RPMI7951 (cell line): Measurements from ENCODE around the gene BANF1. TPM values are rescaled to one million over a fixed set of nuclear protein-coding genes. Genes with fewer than 3 reads are reported as not detected.
A peak's percentile ranks its signal among the peaks of the same experiment; 100 is the strongest.
"Not testable (repeated sequence)": the region's sequence is repeated elsewhere in the genome, so short reads cannot be mapped to it uniquely, and the experiment has no call there.

Source experiments
- DNase-seq: peaks from one replicate; pipeline ENCODE4 v3.0.0-alpha.2; 2012; ENCODE audit warnings: low read depth
- total RNA-seq: library from RNA; depleted of rRNA; stranded (reverse); fragments of >200 nt; shearing (Covaris generic); gene quantifications from 2 replicates; pipeline ENCODE4 v1.2.3, GENCODE V29; 2014

The BANF1 gene
- total RNA-seq, 1 experiment from 2014 or later: 101 TPM

DNA sequence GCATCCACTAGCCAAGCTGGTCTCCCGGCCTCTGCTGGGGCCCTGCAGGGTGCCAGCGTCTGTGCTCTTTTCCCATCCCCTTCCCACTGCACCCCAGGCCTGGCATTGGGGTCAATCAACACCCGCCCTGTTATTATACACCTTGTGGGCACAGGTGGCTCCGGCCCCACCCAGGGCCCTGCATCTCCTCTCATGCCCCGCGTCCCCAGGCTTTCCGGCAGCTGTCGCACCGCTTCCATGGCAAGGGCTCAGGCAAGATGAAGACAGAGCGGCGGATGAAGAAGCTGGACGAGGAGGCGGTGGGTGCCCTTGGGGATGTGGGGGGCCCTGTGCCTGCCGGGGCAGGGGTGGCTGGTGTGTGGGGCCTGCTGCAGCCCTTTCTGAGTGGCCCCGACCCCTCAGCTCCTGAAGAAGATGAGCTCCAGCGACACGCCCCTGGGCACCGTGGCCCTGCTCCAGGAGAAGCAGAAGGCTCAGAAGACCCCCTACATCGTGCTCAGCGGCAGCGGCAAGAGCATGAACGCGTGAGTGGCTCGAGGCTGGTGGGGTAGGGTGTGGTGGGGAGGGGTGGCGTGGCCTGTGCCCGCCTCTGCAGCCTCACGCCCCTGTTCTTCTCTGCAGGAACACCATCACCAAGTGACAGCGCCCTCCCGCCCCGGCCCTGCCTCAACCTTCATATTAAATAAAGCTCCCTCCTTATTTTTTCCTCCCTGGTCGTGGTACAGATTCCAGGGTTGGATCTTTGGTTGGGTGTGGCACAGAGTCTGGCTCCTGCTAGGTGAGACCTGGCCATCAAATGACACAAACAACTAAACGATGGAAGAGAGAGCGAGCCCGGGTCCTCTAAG, 23.7 kb upstream of the BANF1 start:
- DNase-seq: no peak

DNA sequence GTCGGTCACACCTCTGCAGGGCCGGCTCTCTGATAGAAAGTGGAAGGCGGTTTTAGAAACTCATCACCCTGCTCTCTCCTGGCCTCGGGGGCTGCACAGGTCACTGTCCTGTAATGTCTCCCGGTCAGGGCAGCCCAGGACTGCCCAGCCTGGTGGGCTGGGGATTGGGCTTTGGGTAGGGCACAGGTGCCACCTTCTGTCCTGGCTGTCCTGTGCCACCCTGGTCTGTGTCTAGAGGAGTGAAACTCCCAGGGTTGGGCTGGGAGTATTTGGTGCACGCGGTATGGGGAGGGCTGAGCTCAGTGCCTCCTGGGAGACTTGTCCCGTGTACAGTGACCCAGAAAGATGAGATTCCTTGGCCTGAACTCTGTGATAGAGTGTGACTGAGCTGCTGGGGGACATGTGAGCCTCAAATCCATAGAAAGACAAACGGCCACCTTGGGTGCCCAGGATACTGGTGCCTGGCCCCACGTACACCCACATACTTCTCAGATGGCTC, 23.0 kb upstream of the BANF1 start:
- DNase-seq: no peak

GRCh38 chr11:65981101-65981740, 21.1 kb upstream of the BANF1 start:
- no peak for DNase-seq

GRCh38 chr11:65981972-65982823, 20.1 kb upstream of the BANF1 start:
- DNase-seq: no peak

- DNase-seq: no peak
Observed at GRCh38 chr11:65982824-65983588, 19.3 kb upstream of the BANF1 start.

GRCh38 chr11:65983589-65983987, 18.7 kb upstream of the BANF1 start:
- DNase-seq: no peak

DNA sequence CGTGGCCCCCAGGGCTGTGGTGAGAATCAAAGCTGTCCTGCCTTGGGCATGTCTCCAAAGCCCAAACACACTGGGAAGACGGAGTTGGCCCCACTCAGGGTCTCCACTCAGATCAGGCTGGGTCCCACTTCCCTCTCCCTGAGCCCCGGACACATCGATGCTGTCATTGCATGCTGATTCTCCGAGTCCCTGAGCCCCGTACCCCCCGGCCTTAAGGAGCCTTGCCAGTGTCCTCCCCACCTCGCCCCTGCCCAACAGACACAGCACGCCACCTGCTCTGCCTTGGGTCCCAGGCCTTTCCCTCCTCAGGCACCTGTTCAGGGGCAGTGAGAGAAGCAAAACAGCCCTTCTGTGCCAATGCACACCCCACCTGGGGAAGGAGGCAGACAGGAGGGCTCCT, 15.0 kb upstream of the BANF1 start:
- no peak for DNase-seq

DNA sequence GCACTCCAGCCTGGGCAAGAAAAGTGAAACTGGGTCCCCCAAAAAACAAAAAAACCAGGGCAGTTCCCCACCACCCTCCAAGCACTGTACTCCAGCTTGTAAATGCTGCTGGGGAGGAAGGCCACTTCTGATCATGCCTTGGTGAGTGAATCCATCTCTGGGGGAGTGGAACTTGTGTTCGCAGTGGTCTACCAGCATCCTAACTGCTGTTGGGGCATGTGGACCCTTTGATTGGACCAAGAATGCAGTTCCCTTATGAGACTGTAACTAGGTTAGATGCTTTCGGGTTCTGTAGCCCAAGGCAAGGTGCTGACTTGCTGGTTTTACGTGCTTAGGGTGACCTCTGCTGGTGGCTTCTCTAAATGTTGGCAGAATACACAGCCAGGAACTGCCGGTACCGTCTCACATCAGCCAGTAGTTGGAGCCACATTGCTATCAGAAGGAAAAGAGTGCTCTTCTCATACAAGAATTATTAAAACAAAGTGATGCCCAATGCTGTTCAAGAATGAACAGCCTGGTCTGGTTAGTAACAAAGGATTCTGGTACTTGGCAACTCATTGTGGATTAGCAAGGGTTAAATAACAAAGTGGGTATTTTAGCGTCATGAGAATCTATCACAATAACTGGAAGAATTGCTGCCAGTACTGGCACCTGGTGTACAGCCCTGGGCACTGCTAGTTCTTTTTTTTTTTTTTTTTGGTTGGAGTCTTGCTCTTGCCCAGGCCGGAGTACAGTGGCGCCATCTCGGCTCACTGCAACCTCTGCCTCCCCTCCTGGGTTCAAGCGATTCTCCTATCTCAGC, 13.3 kb upstream of the BANF1 start:
- peak; percentile 92 for DNase-seq

GRCh38 chr11:65992056-65992455, 10.2 kb upstream of the BANF1 start:
- no peak for DNase-seq

GRCh38 chr11:65997286-65997685, 5.0 kb upstream of the BANF1 start:
- no peak for DNase-seq

DNA sequence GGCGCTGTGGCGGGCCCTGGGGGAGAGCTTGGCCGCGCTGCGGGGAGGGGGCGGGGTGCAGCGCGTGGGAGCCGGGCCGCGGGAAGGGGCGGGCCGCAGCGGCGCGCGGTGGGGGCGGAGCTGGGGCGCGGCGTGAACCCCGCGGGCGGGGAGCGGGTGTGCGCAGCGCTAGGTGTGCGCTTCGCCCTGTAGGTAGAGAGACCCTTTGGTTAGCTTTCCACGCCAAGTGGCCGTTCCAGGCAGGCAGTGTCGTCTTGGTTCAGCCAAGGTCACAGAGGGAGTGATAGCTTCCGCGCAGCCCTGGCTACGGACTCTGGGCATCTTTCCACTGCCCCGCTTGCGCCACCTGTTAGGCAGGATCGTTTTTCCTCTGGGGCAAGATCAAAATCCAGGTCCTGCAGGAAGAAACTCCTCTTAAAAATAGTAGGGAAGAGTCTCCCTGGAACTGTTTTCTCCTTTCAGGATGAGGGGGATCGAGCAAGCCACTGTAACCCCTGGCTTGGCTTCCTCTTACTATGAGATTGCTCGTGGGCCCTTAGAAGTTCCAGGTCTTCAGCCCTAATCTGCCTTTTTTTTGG, 434 bp downstream of the BANF1 start:
- DNase-seq: no peak

DNA sequence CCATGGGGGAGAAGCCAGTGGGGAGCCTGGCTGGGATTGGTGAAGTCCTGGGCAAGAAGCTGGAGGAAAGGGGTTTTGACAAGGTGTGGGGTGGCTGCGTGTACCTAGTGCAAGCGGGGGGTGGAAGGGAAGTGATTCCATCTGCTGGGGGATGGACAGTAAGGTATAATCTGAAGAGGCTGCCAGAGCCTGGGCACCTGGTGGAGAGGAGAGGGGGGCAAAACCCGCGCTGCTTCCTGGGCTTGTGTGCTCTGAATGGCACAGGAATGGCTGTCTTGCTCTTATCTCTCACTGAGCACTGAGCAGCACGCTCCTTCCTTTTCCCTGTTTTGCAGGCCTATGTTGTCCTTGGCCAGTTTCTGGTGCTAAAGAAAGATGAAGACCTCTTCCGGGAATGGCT, 988 bp downstream of the BANF1 start:
- no peak for DNase-seq

GRCh38 chr11:66004186-66004585, 1.9 kb downstream of the BANF1 start:
- no peak for DNase-seq

GRCh38 chr11:66006134-66006890, 4.0 kb downstream of the BANF1 start:
- no peak for DNase-seq

- no peak for DNase-seq
Observed at GRCh38 chr11:66006891-66007176, 4.5 kb downstream of the BANF1 start.

GRCh38 chr11:66007201-66007634, 4.9 kb downstream of the BANF1 start:
- DNase-seq: no peak

- no peak for DNase-seq
Observed at GRCh38 chr11:66008095-66008467, 5.8 kb downstream of the BANF1 start.

DNA sequence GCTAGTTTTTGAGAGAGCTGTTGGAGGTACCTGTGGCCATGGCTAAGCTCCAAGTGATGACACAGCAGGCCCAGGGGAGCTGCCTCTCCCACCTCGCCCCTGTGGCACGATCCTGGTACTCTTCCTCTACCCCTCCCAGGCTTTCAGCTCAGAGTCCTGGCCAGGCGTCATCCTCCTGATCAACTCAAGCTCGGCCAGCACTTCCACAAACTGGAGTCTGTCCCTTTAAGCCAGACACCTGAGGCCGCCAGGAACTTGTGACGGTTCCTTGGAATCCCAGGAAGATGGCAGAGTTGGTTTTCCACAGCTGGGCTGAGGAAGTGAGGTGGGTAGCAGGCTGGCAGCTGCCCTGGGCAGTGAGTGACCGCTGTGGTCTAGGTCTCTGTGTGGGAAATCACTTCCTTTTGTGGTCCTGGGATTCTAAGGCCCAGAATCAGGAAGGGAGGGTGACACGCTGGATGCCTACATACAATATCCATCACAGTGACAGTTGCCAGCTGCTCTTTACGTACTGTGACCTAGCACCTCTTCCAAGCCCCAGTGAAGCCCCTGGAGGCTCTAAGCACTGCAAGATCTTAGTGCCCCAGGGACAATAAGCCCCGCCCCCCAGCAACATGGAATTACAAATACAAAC, 6.3 kb downstream of the BANF1 start:
- DNase-seq: peak; percentile 69

DNA sequence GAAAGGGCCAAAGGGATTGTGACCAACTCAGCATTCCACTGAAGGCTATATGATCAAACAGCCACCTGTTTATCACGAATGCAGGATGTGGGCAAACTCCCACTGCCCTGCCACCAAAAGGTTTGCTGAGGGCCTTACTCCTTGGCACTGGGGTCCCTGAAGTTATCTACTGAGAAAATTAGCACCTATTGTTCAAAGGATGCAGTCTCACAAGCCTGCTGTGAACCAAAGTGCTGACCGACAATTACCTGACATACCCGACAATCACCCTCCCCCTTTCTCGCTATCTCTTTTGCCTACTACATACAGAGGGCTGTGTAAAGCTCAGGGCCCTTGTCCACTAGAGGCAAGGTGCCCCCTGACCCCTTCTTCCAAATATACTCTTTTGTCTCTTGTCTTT, 7.7 kb downstream of the BANF1 start:
- DNase-seq: not testable (repeated sequence)
